Neural cell (in vitro differentiated cells): Measurements from ENCODE around the gene RC3H1. TPM values are rescaled to one million over a fixed set of nuclear protein-coding genes. Genes with fewer than 3 reads are reported as not detected.

Experiments used
- H2AFZ ChIP-seq: fragments of 200-600, 300-800 bp; sonication (generic), shearing (Covaris generic); 2 replicates; pipeline ENCODE4 v1.6.0; 2014; ENCODE audit warnings: low read depth, mild to moderate bottlenecking, antibody characterized with exemption, low read length, moderate library complexity
- H3F3A ChIP-seq: fragments of 200-600 bp; shearing (Covaris generic); 2 replicates; pipeline ENCODE4 v1.6.1; 2016; ENCODE audit warnings: mild to moderate bottlenecking, moderate library complexity, mixed read lengths, antibody characterized with exemption, low read length; ENCODE audit not compliant: insufficient read depth, poor library complexity, severe bottlenecking
- H3K27ac ChIP-seq: fragments of 200-600, 300-800 bp; sonication (generic), shearing (Covaris generic); 2 replicates; pipeline ENCODE4 v1.5.1; 2014; ENCODE audit warnings: mild to moderate bottlenecking, low read length, moderate library complexity
- H3K27me3 ChIP-seq: fragments of 300-800, 200-600 bp; sonication (generic), shearing (Covaris generic); 2 replicates; pipeline ENCODE4 v1.6.0; 2014; ENCODE audit warnings: mild to moderate bottlenecking, low read depth, low read length, moderate library complexity; ENCODE audit not compliant: insufficient read depth
- H3K36me3 ChIP-seq: fragments of 300-800, 200-600 bp; sonication (generic), shearing (Covaris generic); 2 replicates; pipeline ENCODE4 v1.5.1; 2014; ENCODE audit warnings: mild to moderate bottlenecking, antibody characterized with exemption, low read length, moderate library complexity; ENCODE audit not compliant: insufficient read depth
- H3K4me2 ChIP-seq: fragments of 300-800, 200-600 bp; sonication (generic), shearing (Covaris generic); 2 replicates; pipeline ENCODE4 v1.6.0; 2014; ENCODE audit warnings: mild to moderate bottlenecking, low read length
- H3K4me3 ChIP-seq: fragments of 300-800, 200-600 bp; sonication (generic), shearing (Covaris generic); 2 replicates; pipeline ENCODE4 v1.5.1; 2014; ENCODE audit warnings: mild to moderate bottlenecking, low read length, moderate library complexity
- H3K79me2 ChIP-seq: fragments of 200-600 bp; shearing (Covaris generic); replicated peaks from 2 replicates; pipeline ENCODE4 v1.6.0; 2014; ENCODE audit warnings: mild to moderate bottlenecking, low read length, moderate library complexity; ENCODE audit not compliant: insufficient read depth
- H3K9ac ChIP-seq: fragments of 300-800, 200-600 bp; sonication (generic), shearing (Covaris generic); 2 replicates; pipeline ENCODE4 v1.6.1; 2016; ENCODE audit warnings: mild to moderate bottlenecking, low read length, mixed read lengths
- H3K9me2 ChIP-seq: fragments of 200-600 bp; shearing (Covaris generic); 2 replicates; pipeline ENCODE4 v1.6.1; 2016; ENCODE audit warnings: mild to moderate bottlenecking, low read length, mixed read lengths; ENCODE audit not compliant: insufficient read depth
- H3K9me3 ChIP-seq: fragments of 200-600, 300-800 bp; sonication (generic), shearing (Covaris generic); 2 replicates; pipeline ENCODE4 v1.6.1; 2016; ENCODE audit warnings: mild to moderate bottlenecking, mixed run types, low read length, moderate library complexity, mixed read lengths
- H4K20me1 ChIP-seq: fragments of 200-600 bp; shearing (Covaris generic); 2 replicates; pipeline ENCODE4 v1.6.1; 2016; ENCODE audit warnings: mild to moderate bottlenecking, mixed run types; ENCODE audit not compliant: insufficient read depth
- CTCF ChIP-seq: fragments of 450-650 bp; IDR thresholded peaks from 2 replicates; pipeline ENCODE4 v1.5.1; 2014; ENCODE audit warnings: antibody characterized with exemption, mild to moderate bottlenecking, moderate library complexity; ENCODE audit not compliant: poor library complexity, severe bottlenecking
- EP300 ChIP-seq: fragments of 450-650 bp; conservative IDR thresholded peaks from 2 replicates; pipeline ENCODE4 v1.6.1; 2014; ENCODE audit warnings: antibody characterized with exemption, mild to moderate bottlenecking, moderate library complexity; ENCODE audit not compliant: poor library complexity, severe bottlenecking
- EZH2 ChIP-seq: fragments of 200-600, 300-800 bp; shearing (Covaris generic), sonication (generic); IDR thresholded peaks from 2 replicates; pipeline ENCODE4 v1.6.1; 2014; ENCODE audit warnings: antibody characterized with exemption, low read length, borderline replicate concordance, mild to moderate bottlenecking; ENCODE audit not compliant: insufficient read depth, poor library complexity, severe bottlenecking
- MXI1 ChIP-seq: fragments of 450-650 bp; conservative IDR thresholded peaks from 2 replicates; pipeline ENCODE4 v1.6.1; 2014; ENCODE audit warnings: antibody characterized with exemption, mild to moderate bottlenecking; ENCODE audit not compliant: poor library complexity, severe bottlenecking
- POLR2AphosphoS5 ChIP-seq: IDR thresholded peaks from 2 replicates; pipeline ENCODE4 v1.6.1; 2012
- RAD21 ChIP-seq: fragments of 450-650 bp; conservative IDR thresholded peaks from 2 replicates; pipeline ENCODE4 v1.6.1; 2014; ENCODE audit warnings: antibody characterized with exemption, mild to moderate bottlenecking, moderate library complexity
- SMC3 ChIP-seq: fragments of 450-650 bp; conservative IDR thresholded peaks from 2 replicates; pipeline ENCODE4 v1.6.1; 2014; ENCODE audit warnings: antibody characterized with exemption, mild to moderate bottlenecking, moderate library complexity; ENCODE audit not compliant: poor library complexity
- TAF1 ChIP-seq: IDR thresholded peaks from 2 replicates; pipeline ENCODE4 v1.6.1; 2012; ENCODE audit warnings: low read depth
- polyA plus RNA-seq: library from polyadenylated mRNA; depleted of rRNA; stranded (reverse); fragments of >200 nt; gene quantifications from 2 replicates; pipeline ENCODE4 v1.2.3, GENCODE V29; 2014
- TF ChIP-seq, protein P1 (sequence below): IDR thresholded peaks from 2 replicates; pipeline ENCODE4 v1.6.1; 2012; ENCODE audit warnings: borderline replicate concordance

Gene RC3H1
- polyA plus RNA-seq, 1 donor from 2014 or later: 12.8 TPM

GRCh38 chr1:173917635-173918493 lies 104.3 kb downstream of the RC3H1 start:
- Histone ChIP-seq H3K4me2 (no peak overlapping the region), H3K9me2 (no peaks in the 10 kb centered on the region), H3K36me3 (no peaks in the 10 kb centered on the region), H3K27me3 (no peaks in the 10 kb centered on the region), H3K4me3 (no peak overlapping the region), H3K9ac (no peak overlapping the region), H3K9me3 (no peaks in the 10 kb centered on the region), H3K27ac (no peak overlapping the region), H2AFZ (no peak overlapping the region), H3K79me2 (no peaks in the 10 kb centered on the region), H3F3A (no peaks in the 10 kb centered on the region), H4K20me1 (no peaks in the 10 kb centered on the region)
- TF ChIP-seq, protein P1, sequence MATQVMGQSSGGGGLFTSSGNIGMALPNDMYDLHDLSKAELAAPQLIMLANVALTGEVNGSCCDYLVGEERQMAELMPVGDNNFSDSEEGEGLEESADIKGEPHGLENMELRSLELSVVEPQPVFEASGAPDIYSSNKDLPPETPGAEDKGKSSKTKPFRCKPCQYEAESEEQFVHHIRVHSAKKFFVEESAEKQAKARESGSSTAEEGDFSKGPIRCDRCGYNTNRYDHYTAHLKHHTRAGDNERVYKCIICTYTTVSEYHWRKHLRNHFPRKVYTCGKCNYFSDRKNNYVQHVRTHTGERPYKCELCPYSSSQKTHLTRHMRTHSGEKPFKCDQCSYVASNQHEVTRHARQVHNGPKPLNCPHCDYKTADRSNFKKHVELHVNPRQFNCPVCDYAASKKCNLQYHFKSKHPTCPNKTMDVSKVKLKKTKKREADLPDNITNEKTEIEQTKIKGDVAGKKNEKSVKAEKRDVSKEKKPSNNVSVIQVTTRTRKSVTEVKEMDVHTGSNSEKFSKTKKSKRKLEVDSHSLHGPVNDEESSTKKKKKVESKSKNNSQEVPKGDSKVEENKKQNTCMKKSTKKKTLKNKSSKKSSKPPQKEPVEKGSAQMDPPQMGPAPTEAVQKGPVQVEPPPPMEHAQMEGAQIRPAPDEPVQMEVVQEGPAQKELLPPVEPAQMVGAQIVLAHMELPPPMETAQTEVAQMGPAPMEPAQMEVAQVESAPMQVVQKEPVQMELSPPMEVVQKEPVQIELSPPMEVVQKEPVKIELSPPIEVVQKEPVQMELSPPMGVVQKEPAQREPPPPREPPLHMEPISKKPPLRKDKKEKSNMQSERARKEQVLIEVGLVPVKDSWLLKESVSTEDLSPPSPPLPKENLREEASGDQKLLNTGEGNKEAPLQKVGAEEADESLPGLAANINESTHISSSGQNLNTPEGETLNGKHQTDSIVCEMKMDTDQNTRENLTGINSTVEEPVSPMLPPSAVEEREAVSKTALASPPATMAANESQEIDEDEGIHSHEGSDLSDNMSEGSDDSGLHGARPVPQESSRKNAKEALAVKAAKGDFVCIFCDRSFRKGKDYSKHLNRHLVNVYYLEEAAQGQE: no peak

DNA sequence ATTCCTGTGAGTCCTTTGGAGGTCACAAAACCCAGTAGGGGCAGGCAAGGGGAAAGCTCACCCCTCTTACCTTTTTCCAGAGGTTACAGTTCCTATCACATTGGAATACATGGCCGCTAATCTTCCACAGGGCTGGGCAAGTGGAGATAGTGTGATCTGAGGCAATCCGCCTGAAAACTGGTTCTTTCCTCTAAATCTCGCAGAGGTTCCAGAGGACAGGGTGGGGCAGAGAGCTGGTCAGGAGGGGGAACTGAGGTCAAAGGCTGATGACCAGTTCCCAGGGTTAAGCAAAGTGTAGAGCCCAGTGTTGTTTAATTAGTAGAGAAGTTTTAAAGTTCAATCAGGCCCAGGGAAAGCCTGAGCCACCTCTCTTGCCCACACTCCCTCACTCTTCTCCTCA lies 105.0 kb downstream of the RC3H1 start, which contains the start of gene SERPINC1:
Gene SERPINC1, minus strand, starts transcription at position 179 of the 400 bp plus-strand sequence. Its CDS starts 68 bp downstream, at position 111.
- Histone ChIP-seq H3K9me2 (no peaks in the 10 kb centered on the region), H2AFZ (no peak within 1 kb of the TSS), H3K36me3 (no peaks in the 10 kb centered on the region), H3K79me2 (no peaks in the 10 kb centered on the region), H3K4me2 (no peak within 1 kb of the TSS), H3K27ac (no peak within 1 kb of the TSS), H3K9ac (no peak within 1 kb of the TSS), H3F3A (no peaks in the 10 kb centered on the region), H3K27me3 (no peaks in the 10 kb centered on the region), H3K9me3 (no peaks in the 10 kb centered on the region), H3K4me3 (no peak within 1 kb of the TSS), H4K20me1 (no peaks in the 10 kb centered on the region)
- TF ChIP-seq, protein P1: no peak
- no peak for TF ChIP-seq TAF1
- no peak for TF ChIP-seq RAD21
- no peak for TF ChIP-seq SMC3
- no peak for TF ChIP-seq EZH2
- TF ChIP-seq CTCF: no peak
- TF ChIP-seq MXI1: no peak
- no peak for TF ChIP-seq EP300
- TF ChIP-seq POLR2AphosphoS5: no peak
